Hepatocyte (in vitro differentiated cells): ENCODE results near the gene PTPRM.

Experiments used
- EZH2 ChIP-seq: fragments of 200-600 bp; sonication (generic); IDR thresholded peaks from 2 replicates; pipeline ENCODE4 v1.6.1; 2016; ENCODE audit warnings: antibody characterized with exemption, mild to moderate bottlenecking, borderline replicate concordance
- EZH2phosphoT487 ChIP-seq: fragments of 200-600 bp; sonication (generic); IDR thresholded peaks from one replicate; pipeline ENCODE4 v1.6.1; 2018; ENCODE audit warnings: antibody characterized with exemption, mild to moderate bottlenecking, low read depth, moderate library complexity; ENCODE audit not compliant: unreplicated experiment, severe bottlenecking
- TF ChIP-seq, protein P1 (sequence below): fragments of 200-600 bp; sonication (generic); IDR thresholded peaks from 2 replicates; pipeline ENCODE4 v1.5.1; 2016; ENCODE audit warnings: antibody characterized with exemption, mild to moderate bottlenecking; ENCODE audit not compliant: poor library complexity

GRCh38 chr18:8288472-8289195 is 721.5 kb downstream of the PTPRM start:
- TF ChIP-seq EZH2 (no peak), EZH2phosphoT487 (no peak)
- TF ChIP-seq, protein P1, sequence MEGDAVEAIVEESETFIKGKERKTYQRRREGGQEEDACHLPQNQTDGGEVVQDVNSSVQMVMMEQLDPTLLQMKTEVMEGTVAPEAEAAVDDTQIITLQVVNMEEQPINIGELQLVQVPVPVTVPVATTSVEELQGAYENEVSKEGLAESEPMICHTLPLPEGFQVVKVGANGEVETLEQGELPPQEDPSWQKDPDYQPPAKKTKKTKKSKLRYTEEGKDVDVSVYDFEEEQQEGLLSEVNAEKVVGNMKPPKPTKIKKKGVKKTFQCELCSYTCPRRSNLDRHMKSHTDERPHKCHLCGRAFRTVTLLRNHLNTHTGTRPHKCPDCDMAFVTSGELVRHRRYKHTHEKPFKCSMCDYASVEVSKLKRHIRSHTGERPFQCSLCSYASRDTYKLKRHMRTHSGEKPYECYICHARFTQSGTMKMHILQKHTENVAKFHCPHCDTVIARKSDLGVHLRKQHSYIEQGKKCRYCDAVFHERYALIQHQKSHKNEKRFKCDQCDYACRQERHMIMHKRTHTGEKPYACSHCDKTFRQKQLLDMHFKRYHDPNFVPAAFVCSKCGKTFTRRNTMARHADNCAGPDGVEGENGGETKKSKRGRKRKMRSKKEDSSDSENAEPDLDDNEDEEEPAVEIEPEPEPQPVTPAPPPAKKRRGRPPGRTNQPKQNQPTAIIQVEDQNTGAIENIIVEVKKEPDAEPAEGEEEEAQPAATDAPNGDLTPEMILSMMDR = no peak
